Measurements from ENCODE around the gene USE1. TPM values are rescaled to one million over a fixed set of nuclear protein-coding genes. Genes with fewer than 3 reads are reported as not detected.

Gene USE1
- total RNA-seq, 1 experiment from 2014 or later = 26.2 TPM

DNA sequence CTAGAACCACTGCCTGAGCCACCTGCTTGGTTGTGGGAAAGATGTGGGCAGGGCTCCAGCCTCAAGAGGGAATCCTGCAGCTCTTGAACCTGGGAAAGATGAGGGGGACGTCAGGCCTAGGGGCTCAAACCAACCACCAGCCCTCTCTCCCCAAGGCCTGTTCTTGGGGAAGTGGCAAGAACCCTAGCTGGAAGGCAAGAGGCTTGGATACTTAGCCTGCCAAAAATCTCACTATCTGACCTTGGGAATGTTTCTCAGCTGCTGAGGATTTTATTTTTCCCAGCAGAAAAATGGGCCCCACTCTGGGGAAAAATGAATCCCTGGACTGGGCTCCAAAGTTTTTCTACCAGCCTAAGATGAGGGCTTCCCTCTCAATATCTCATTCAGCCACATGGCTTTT, 44.8 kb downstream of the USE1 start:
- DNase-seq (ENCODE audit: low read depth, low spot score) = no peak
- intact Hi-C loops (cut with micrococcal nuclease; ENCODE audit: unreplicated experiment) = no loop called here
- ChIA-PET CTCF (interaction anchor here (0.7 to 1.1 kb wide), 2 partner anchors 22 to 24 kb away, joined by 3 read pairs; partner anchors contain the start of gene ANKLE1), POLR2A (no interaction called here)
- no peak for ATAC-seq
- TF ChIP-seq, protein P1, sequence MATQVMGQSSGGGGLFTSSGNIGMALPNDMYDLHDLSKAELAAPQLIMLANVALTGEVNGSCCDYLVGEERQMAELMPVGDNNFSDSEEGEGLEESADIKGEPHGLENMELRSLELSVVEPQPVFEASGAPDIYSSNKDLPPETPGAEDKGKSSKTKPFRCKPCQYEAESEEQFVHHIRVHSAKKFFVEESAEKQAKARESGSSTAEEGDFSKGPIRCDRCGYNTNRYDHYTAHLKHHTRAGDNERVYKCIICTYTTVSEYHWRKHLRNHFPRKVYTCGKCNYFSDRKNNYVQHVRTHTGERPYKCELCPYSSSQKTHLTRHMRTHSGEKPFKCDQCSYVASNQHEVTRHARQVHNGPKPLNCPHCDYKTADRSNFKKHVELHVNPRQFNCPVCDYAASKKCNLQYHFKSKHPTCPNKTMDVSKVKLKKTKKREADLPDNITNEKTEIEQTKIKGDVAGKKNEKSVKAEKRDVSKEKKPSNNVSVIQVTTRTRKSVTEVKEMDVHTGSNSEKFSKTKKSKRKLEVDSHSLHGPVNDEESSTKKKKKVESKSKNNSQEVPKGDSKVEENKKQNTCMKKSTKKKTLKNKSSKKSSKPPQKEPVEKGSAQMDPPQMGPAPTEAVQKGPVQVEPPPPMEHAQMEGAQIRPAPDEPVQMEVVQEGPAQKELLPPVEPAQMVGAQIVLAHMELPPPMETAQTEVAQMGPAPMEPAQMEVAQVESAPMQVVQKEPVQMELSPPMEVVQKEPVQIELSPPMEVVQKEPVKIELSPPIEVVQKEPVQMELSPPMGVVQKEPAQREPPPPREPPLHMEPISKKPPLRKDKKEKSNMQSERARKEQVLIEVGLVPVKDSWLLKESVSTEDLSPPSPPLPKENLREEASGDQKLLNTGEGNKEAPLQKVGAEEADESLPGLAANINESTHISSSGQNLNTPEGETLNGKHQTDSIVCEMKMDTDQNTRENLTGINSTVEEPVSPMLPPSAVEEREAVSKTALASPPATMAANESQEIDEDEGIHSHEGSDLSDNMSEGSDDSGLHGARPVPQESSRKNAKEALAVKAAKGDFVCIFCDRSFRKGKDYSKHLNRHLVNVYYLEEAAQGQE (IDR thresholded peaks at IDR 0.05; ENCODE audit: insufficient read depth in 1 of 2, low read depth in 2 of 2, low read length in 1 of 2) = no peak
- TF ChIP-seq SIN3A (IDR thresholded peaks at IDR 0.05; ENCODE audit: borderline replicate concordance, insufficient read depth, low read depth, low read length) (no peak), POLR2AphosphoS5 (IDR thresholded peaks at IDR 0.05; ENCODE audit: low read depth, low read length) (no peak), TCF7L2 (IDR thresholded peaks at IDR 0.05; ENCODE audit: low read depth, low read length) (no peak)
- TF ChIP-seq, protein P2, sequence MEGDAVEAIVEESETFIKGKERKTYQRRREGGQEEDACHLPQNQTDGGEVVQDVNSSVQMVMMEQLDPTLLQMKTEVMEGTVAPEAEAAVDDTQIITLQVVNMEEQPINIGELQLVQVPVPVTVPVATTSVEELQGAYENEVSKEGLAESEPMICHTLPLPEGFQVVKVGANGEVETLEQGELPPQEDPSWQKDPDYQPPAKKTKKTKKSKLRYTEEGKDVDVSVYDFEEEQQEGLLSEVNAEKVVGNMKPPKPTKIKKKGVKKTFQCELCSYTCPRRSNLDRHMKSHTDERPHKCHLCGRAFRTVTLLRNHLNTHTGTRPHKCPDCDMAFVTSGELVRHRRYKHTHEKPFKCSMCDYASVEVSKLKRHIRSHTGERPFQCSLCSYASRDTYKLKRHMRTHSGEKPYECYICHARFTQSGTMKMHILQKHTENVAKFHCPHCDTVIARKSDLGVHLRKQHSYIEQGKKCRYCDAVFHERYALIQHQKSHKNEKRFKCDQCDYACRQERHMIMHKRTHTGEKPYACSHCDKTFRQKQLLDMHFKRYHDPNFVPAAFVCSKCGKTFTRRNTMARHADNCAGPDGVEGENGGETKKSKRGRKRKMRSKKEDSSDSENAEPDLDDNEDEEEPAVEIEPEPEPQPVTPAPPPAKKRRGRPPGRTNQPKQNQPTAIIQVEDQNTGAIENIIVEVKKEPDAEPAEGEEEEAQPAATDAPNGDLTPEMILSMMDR (IDR thresholded peaks at IDR 0.05) = no peak
- Histone ChIP-seq H3K27ac (ENCODE audit: low read length) (no peak overlapping the region), H3K9me3 (ENCODE audit: control insufficient read depth, insufficient read depth, low read depth, low read length) (no peaks in the 10 kb centered on the region), H3K36me3 (ENCODE audit: control insufficient read depth, insufficient read depth, low read length) (no peaks in the 10 kb centered on the region), H3K27me3 (ENCODE audit: control insufficient read depth, insufficient read depth, low read length) (no peaks in the 10 kb centered on the region), H3K4me1 (ENCODE audit: control insufficient read depth, insufficient read depth, low read length) (no peaks in the 10 kb centered on the region), H3K4me3 (ENCODE audit: low read depth in 2 of 2, low read length in 2 of 2) (no peak overlapping the region)
- no TSS peak for BruUV-seq (replicated peaks)
- in situ Hi-C loops (cut with HindIII; ENCODE audit: low pct_unique_long_range_greater_than_20kb, low sequenced_read_pairs) = no loop called here

DNA sequence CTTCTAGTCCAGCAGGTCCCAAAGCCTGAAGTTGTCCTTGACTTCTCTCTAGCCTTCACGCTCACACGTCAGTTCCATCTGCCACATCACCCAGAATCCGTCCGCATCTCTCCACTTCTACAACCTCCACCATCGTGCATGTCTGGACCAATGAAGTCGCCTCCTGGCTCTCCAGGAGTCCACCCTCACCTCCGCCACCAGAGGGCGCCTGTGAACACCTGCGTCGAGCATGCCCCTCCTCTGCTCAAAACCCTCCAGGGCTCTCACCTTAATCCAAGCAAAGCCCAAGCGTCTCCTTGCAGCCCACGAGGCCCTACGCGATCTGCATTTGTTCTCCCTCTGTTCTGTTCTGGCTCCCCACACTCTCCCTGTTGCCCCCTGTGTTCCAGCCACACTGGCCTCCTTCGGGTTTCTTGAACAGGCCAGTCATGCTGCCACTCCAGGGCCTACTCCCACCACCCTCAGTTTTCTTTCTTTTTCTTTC, 45.7 kb downstream of the USE1 start:
- Histone ChIP-seq H3K27me3 (ENCODE audit: control insufficient read depth, insufficient read depth, low read length) (no peaks in the 10 kb centered on the region), H3K36me3 (ENCODE audit: control insufficient read depth, insufficient read depth, low read length) (no peaks in the 10 kb centered on the region), H3K9me3 (ENCODE audit: control insufficient read depth, insufficient read depth, low read depth, low read length) (no peaks in the 10 kb centered on the region), H3K27ac (ENCODE audit: low read length) (peak overlapping the region; percentile 61; the same call in 1 of the 2 replicates), H3K4me1 (ENCODE audit: control insufficient read depth, insufficient read depth, low read length) (no peaks in the 10 kb centered on the region), H3K4me3 (ENCODE audit: low read depth in 2 of 2, low read length in 2 of 2) (no peak overlapping the region)
- ATAC-seq = peak; percentile 99
- ChIA-PET POLR2A (no interaction called here), CTCF (interaction anchor here (0.6 to 0.7 kb wide), 2 partner anchors 12 to 21 kb away, joined by 3 to 10 read pairs; partner anchors contain the start of gene ANKLE1)
- DNase-seq (ENCODE audit: low read depth, low spot score) = peak; percentile 52
- intact Hi-C loops (cut with micrococcal nuclease; ENCODE audit: unreplicated experiment) = no loop called here
- TF ChIP-seq, protein P2 (IDR thresholded peaks at IDR 0.05) = peak; percentile 94
- no peak for TF ChIP-seq POLR2AphosphoS5 (IDR thresholded peaks at IDR 0.05; ENCODE audit: low read depth, low read length)
- in situ Hi-C loops (cut with HindIII; ENCODE audit: low pct_unique_long_range_greater_than_20kb, low sequenced_read_pairs) = no loop called here
- BruUV-seq (replicated peaks) = no TSS peak

Data from Panc1 (cell line).